H9 (cell line): ENCODE data around the gene DARS1. TPM values are rescaled to one million over a fixed set of nuclear protein-coding genes. Genes with fewer than 3 reads are reported as not detected.

Source experiments
- DNase-seq: peaks from one replicate; pipeline ENCODE4 v3.0.0-alpha.2; 2017
- H2AFZ ChIP-seq: one replicate; pipeline ENCODE4 v1.6.1; 2013; ENCODE audit warnings: mild to moderate bottlenecking, low read length, control low read depth, moderate library complexity
- H2AK5ac ChIP-seq: 2 replicates; pipeline ENCODE4 v1.6.1; 2013; ENCODE audit warnings: low read length, control low read depth, mixed read lengths; ENCODE audit not compliant: insufficient read length
- H2BK120ac ChIP-seq: one replicate; pipeline ENCODE4 v1.6.1; 2013; ENCODE audit warnings: low read depth, mild to moderate bottlenecking, low read length, control low read depth, inconsistent platforms; ENCODE audit not compliant: poor library complexity, severe bottlenecking
- H2BK12ac ChIP-seq: 2 replicates; pipeline ENCODE4 v1.6.1; 2013; ENCODE audit warnings: low read length, control low read depth, mixed read lengths, low read depth; ENCODE audit not compliant: insufficient read length
- H2BK15ac ChIP-seq: 2 replicates; pipeline ENCODE4 v1.6.1; 2013; ENCODE audit warnings: low read depth, low read length, control low read depth
- H2BK20ac ChIP-seq: one replicate; pipeline ENCODE4 v1.6.1; 2013; ENCODE audit warnings: low read depth, mild to moderate bottlenecking, low read length, control low read depth, inconsistent platforms; ENCODE audit not compliant: poor library complexity, severe bottlenecking
- H2BK5ac ChIP-seq: 2 replicates; pipeline ENCODE4 v1.6.1; 2013; ENCODE audit warnings: low read length, control low read depth, mixed read lengths; ENCODE audit not compliant: insufficient read length
- H3K14ac ChIP-seq: 2 replicates; pipeline ENCODE4 v1.6.1; 2013; ENCODE audit warnings: low read length, control low read depth; ENCODE audit not compliant: insufficient read depth
- H3K18ac ChIP-seq: 2 replicates; pipeline ENCODE4 v1.6.1; 2013; ENCODE audit warnings: low read depth, mild to moderate bottlenecking, mixed read lengths, low read length, control low read depth; ENCODE audit not compliant: insufficient read length
- H3K23ac ChIP-seq: 2 replicates; pipeline ENCODE4 v1.6.1; 2013; ENCODE audit warnings: low read length, control low read depth, mixed read lengths, low read depth; ENCODE audit not compliant: insufficient read length
- H3K23me2 ChIP-seq: 2 replicates; pipeline ENCODE4 v1.6.1; 2013; ENCODE audit warnings: low read depth, mild to moderate bottlenecking, mixed read lengths, low read length, control low read depth; ENCODE audit not compliant: insufficient read length, poor library complexity, severe bottlenecking
- H3K27ac ChIP-seq: 2 replicates; pipeline ENCODE4 v1.5.1; 2013; ENCODE audit warnings: low read length, control low read depth, mixed read lengths, low read depth; ENCODE audit not compliant: insufficient read length
- H3K27me3 ChIP-seq: 2 replicates; pipeline ENCODE4 v1.6.1; 2013; ENCODE audit warnings: low read length, control low read depth, inconsistent platforms; ENCODE audit not compliant: insufficient read depth
- H3K4ac ChIP-seq: 2 replicates; pipeline ENCODE4 v1.6.1; 2013; ENCODE audit warnings: low read depth, mild to moderate bottlenecking, control low read depth, inconsistent platforms, low read length, moderate library complexity
- H3K4me1 ChIP-seq: 2 replicates; pipeline ENCODE4 v1.6.1; 2013; ENCODE audit warnings: low read length, control low read depth, inconsistent platforms; ENCODE audit not compliant: insufficient read depth
- H3K4me2 ChIP-seq: 2 replicates; pipeline ENCODE4 v1.6.1; 2013; ENCODE audit warnings: low read length, control low read depth, mixed read lengths; ENCODE audit not compliant: insufficient read length, insufficient read depth
- H3K56ac ChIP-seq: 2 replicates; pipeline ENCODE4 v1.6.1; 2013; ENCODE audit warnings: low read depth, mild to moderate bottlenecking, mixed read lengths, low read length, control low read depth; ENCODE audit not compliant: insufficient read length
- H3K79me1 ChIP-seq: 2 replicates; pipeline ENCODE4 v1.6.1; 2013; ENCODE audit warnings: low read depth, mild to moderate bottlenecking, moderate library complexity, low read length, control low read depth, inconsistent platforms; ENCODE audit not compliant: insufficient read depth, poor library complexity, severe bottlenecking
- H3K79me2 ChIP-seq: 2 replicates; pipeline ENCODE4 v1.6.1; 2013; ENCODE audit warnings: low read length, control low read depth, inconsistent platforms; ENCODE audit not compliant: insufficient read depth
- H3K9ac ChIP-seq: 2 replicates; pipeline ENCODE4 v1.6.1; 2013; ENCODE audit warnings: low read length, control low read depth, mixed read lengths; ENCODE audit not compliant: insufficient read length; ENCODE audit errors: extremely low read depth
- H3K9me3 ChIP-seq: one replicate; pipeline ENCODE4 v1.6.1; 2013; ENCODE audit warnings: low read depth, low read length, inconsistent platforms; ENCODE audit not compliant: control insufficient read depth
- H3T11ph ChIP-seq: one replicate; pipeline ENCODE4 v1.6.1; 2013; ENCODE audit warnings: mild to moderate bottlenecking, low read length, control low read depth, inconsistent platforms
- H4K20me1 ChIP-seq: one replicate; pipeline ENCODE4 v1.6.1; 2013; ENCODE audit not compliant: control insufficient read depth, insufficient read length, insufficient read depth
- H4K5ac ChIP-seq: 2 replicates; pipeline ENCODE4 v1.6.1; 2013; ENCODE audit warnings: low read depth, mild to moderate bottlenecking, mixed read lengths, low read length, control low read depth; ENCODE audit not compliant: insufficient read length
- H4K8ac ChIP-seq: replicated peaks from 2 replicates; pipeline ENCODE4 v1.6.1; 2013; ENCODE audit warnings: low read length, control low read depth, mixed read lengths, low read depth; ENCODE audit not compliant: insufficient read length
- H4K91ac ChIP-seq: 2 replicates; pipeline ENCODE4 v1.6.1; 2013; ENCODE audit warnings: low read depth, mild to moderate bottlenecking, moderate library complexity, mixed read lengths, low read length, control low read depth; ENCODE audit not compliant: insufficient read length
- H3K27ac Mint-ChIP-seq, 3 experiments: 2 replicates in 2 of 3; 3 replicates in 1 of 3; pipeline ENCODE4 v1.8.0; 2020 to 2021; ENCODE audit warnings: mixed read lengths in 3 of 3, mild to moderate bottlenecking in 1 of 3, moderate library complexity in 1 of 3
- H3K27me3 Mint-ChIP-seq: 2 replicates; pipeline ENCODE4 v1.8.0; 2021; ENCODE audit warnings: low read depth, mild to moderate bottlenecking, moderate library complexity, mixed read lengths
- H3K36me3 Mint-ChIP-seq, 3 experiments: 2 replicates in 2 of 3; 3 replicates in 1 of 3; pipeline ENCODE4 v1.8.0; 2020 to 2021; ENCODE audit warnings: low read depth in 3 of 3, mixed read lengths in 3 of 3; ENCODE audit not compliant: insufficient read depth in 1 of 3
- H3K4me1 Mint-ChIP-seq, 2 experiments: 2 replicates each; pipeline ENCODE4 v1.8.0; 2020; ENCODE audit warnings: mixed read lengths in 2 of 2
- H3K4me3 Mint-ChIP-seq, 2 experiments: 2 replicates in 1 of 2; 3 replicates in 1 of 2; pipeline ENCODE4 v1.8.0; 2020 to 2021; ENCODE audit warnings: mild to moderate bottlenecking in 2 of 2, mixed read lengths in 2 of 2, moderate library complexity in 1 of 2
- H3K9me3 Mint-ChIP-seq, 2 experiments: 2 replicates in 1 of 2; 3 replicates in 1 of 2; pipeline ENCODE4 v1.8.0; 2020; ENCODE audit warnings: mild to moderate bottlenecking in 2 of 2, mixed read lengths in 2 of 2, moderate library complexity in 1 of 2
- CTCF ChIP-seq: fragments of 200-600 bp; sonication (generic); conservative IDR thresholded peaks from 3 replicates; pipeline ENCODE4 v1.8.0; 2021; ENCODE audit warnings: antibody characterized with exemption, mild to moderate bottlenecking
- WGBS: extraction: QIAGEN DNeasy Blood & Tissue Kit; methylation state at CpG from one replicate; pipeline ENCODE4 v1.1.7; 2013; ENCODE audit warnings: missing lambda C conversion rate, low lambda C conversion rate, mixed read lengths; ENCODE audit not compliant: insufficient read length; ENCODE audit errors: extremely low coverage; 5-methylcytosine and 5-hydroxymethylcytosine counted together
- total RNA-seq: library from RNA; stranded (reverse); gene quantifications from 2 replicates; pipeline ENCODE4 v1.2.1, GENCODE V29; 2021

The DARS1 gene
- total RNA-seq, 1 experiment from 2014 or later: 117 TPM

GRCh38 chr2:135997380-135997779 lies 12.0 kb upstream of the DARS1 start:
- no peaks in the 10 kb centered on the region for H3K79me2 ChIP-seq
- no peaks in the 10 kb centered on the region for H3K9me3 ChIP-seq
- peaks cover 13 to 14% of the 10 kb centered on the region in 2 experiments for H3K4me1 Mint-ChIP-seq
- H3K27me3 Mint-ChIP-seq: no peaks in the 10 kb centered on the region; the same call in 1 of the 2 replicates
- no peak overlapping the region for H3K4ac ChIP-seq
- no peak overlapping the region for H2BK120ac ChIP-seq
- H2BK12ac ChIP-seq: no peak overlapping the region
- H3K9ac ChIP-seq: no peak overlapping the region
- no peak overlapping the region for H4K91ac ChIP-seq
- no peak overlapping the region; a peak in 1 of 7 replicates for H3K27ac Mint-ChIP-seq
- H4K8ac ChIP-seq: no peak overlapping the region
- peak; percentile 73 for TF ChIP-seq CTCF
- no peak overlapping the region for H3K4me2 ChIP-seq
- H3K4me1 ChIP-seq: no peaks in the 10 kb centered on the region; the same call in 1 of the 2 replicates
- no peak overlapping the region for H2AK5ac ChIP-seq
- H3K23ac ChIP-seq: no peak overlapping the region
- no peak overlapping the region for H2BK20ac ChIP-seq
- no peak overlapping the region for H3T11ph ChIP-seq
- DNase-seq: peak; percentile 91
- WGBS: no CpG with 5 or more reads among the region's 5 CpGs
- no peaks in the 10 kb centered on the region for H3K27me3 ChIP-seq
- H3K4me3 Mint-ChIP-seq: no peak overlapping the region
- no peak overlapping the region for H4K5ac ChIP-seq
- H3K56ac ChIP-seq: no peak overlapping the region
- no peaks in the 10 kb centered on the region for H4K20me1 ChIP-seq
- no peak overlapping the region for H2AFZ ChIP-seq
- no peak overlapping the region for H2BK5ac ChIP-seq
- H3K23me2 ChIP-seq: no peaks in the 10 kb centered on the region
- no peak overlapping the region for H2BK15ac ChIP-seq
- H3K36me3 Mint-ChIP-seq: no peaks in the 10 kb centered on the region; a peak in 1 of 7 replicates
- H3K18ac ChIP-seq: no peak overlapping the region
- H3K14ac ChIP-seq: no peak overlapping the region
- H3K79me1 ChIP-seq: no peaks in the 10 kb centered on the region
- H3K27ac ChIP-seq: no peak overlapping the region
- H3K9me3 Mint-ChIP-seq: peaks cover 0 to 3% of the 10 kb centered on the region in 2 experiments; a peak in 1 of 5 replicates
